ENCODE data around the gene HJV.

- TF ChIP-seq CTCF (conservative IDR thresholded peaks at IDR 0.05), result no peak
- no peak for TF ChIP-seq ZFX (IDR thresholded peaks at IDR 0.05)
Measured at GRCh38 chr1:145996433-145997015, 25.0 kb downstream of the HJV start, which contains the start of gene TXNIP.
